T-helper 9 cell (primary cell): ENCODE data around the gene C5AR2.
"Not testable (repeated sequence)": the region's sequence is repeated elsewhere in the genome, so short reads cannot be mapped to it uniquely, and the experiment has no call there.

Experiments
- DNase-seq: peaks from one replicate; pipeline ENCODE4 v3.0.0-alpha.2; 2020

The C5AR2 gene

DNA sequence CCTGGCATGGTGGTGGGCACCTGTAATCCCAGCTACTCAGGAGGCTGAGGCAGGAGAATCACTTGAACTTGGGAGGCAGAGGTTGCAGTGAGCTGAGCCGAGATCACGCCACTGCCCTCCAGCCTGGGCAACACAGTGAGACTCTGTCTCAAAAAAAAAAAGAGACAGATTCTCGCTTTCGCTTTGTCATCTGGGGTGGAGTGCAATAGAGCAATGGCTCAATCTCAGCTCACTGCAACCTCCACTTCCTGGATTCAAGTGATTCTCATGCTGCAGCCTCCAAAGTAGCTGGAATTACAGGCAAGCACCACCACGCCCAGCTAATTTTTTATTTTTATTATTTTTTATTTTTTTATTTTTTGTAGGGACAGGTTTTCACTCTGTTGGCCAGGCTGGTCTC lies 56.7 kb downstream of the C5AR2 start:
- not testable (repeated sequence) for DNase-seq

DNA sequence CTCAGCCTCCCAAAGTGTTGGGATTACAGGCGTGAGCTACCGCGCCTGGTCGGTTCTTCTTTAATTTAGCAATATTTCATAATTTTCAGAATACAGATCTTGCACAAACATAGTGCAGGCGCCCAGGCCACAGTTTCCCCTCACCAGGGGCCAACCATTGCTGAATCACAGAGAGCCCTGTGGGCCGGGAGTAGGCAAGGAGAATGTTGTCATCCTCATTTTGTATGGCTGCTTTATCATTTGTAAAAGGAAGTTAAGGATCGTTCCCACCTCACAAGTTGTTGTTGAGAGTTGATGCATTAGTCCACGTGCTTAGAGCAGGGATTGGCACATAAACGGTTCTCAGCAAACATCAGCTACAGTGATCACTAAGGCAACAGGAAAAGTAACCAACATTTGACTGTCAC lies 57.2 kb downstream of the C5AR2 start:
- DNase-seq, result no peak

GRCh38 chr19:47390533-47391488 lies 58.8 kb downstream of the C5AR2 start:
- DNase-seq, result no peak

DNA sequence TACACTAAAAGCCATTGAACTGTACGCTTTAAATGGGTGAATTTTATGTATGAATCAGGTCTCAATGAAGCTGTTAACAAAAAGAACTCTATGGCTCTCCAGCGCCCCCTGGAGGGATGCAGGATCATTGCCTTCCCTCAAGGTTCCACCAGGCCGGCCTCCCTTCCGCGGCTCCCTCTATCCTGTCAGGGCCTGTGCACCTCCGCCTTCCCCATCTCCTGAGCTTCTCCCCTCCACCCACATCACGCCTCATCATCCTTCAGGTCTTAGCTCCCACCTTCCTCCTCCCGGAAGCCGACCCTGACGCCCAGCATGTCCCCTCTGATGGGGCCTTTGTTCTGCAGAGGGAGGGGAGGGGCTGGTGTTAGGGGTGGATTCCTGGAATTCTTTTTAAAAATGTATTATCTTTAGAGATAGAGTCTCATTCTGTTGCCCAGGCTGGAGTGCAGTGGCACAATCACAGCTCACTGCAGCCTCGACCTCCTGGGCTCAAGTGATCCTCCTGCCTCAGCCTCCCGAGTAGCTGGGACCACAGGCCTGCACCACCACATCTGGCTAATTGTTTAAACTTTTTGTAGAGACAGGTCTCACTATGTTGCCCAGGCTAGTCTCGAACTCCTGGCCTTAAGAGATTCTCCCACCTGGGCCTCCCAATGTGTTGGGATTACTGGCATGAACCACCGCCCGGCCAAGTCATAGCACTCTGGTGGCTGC lies 59.7 kb downstream of the C5AR2 start:
- peak; percentile 86 for DNase-seq
